ENCODE measurements around the gene DCTN5. TPM values are rescaled to one million over a fixed set of nuclear protein-coding genes. Genes with fewer than 3 reads are reported as not detected.

The DCTN5 gene
- total and polyA plus RNA-seq, 2 of the 13 experiments (the other 11 are each of a cell fraction or from before 2014, with no cell fraction given), result 105 to 207 TPM

DNA sequence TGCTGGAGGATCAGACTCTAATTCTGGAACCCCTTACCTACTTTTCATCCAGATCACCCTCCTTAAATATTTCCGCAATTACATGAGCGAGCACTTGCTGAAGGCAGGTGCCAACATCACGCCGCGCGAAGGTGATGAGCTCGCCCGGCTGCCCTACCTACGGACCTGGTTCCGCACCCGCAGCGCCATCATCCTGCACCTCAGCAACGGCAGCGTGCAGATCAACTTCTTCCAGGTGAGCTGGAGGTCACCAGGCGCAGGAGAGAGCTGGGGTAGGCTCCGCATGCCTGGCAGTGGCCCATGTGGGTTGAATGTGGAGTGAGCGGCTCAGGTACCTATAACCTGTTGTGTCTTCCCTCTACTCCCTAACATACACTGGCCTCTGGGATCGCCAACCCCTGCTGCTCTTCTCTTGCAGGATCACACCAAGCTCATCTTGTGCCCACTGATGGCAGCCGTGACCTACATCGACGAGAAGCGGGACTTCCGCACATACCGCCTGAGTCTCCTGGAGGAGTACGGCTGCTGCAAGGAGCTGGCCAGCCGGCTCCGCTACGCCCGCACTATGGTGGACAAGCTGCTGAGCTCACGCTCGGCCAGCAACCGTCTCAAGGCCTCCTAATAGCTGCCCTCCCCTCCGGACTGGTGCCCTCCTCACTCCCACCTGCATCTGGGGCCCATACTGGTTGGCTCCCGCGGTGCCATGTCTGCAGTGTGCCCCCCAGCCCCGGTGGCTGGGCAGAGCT, 48.3 kb downstream of the DCTN5 start (continued):
- TF ChIP-seq, protein P1, sequence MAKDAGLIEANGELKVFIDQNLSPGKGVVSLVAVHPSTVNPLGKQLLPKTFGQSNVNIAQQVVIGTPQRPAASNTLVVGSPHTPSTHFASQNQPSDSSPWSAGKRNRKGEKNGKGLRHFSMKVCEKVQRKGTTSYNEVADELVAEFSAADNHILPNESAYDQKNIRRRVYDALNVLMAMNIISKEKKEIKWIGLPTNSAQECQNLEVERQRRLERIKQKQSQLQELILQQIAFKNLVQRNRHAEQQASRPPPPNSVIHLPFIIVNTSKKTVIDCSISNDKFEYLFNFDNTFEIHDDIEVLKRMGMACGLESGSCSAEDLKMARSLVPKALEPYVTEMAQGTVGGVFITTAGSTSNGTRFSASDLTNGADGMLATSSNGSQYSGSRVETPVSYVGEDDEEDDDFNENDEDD (CRISPR knock-in tag; IDR thresholded peaks at IDR 0.05; ENCODE audit: borderline replicate concordance), result no peak
- TF ChIP-seq HNRNPLL (IDR thresholded peaks at IDR 0.05; ENCODE audit: low read depth, low read length, poor library complexity, severe bottlenecking) (no peak), RBM39 (IDR thresholded peaks at IDR 0.05; ENCODE audit: low read depth, low read length, poor library complexity, severe bottlenecking) (no peak), ZNF264 (CRISPR knock-in tag; IDR thresholded peaks at IDR 0.05) (no peak), KAT8 (CRISPR knock-in tag; IDR thresholded peaks at IDR 0.05) (no peak), NONO (IDR thresholded peaks at IDR 0.05) (no peak), NONO (CRISPR knock-in tag; conservative IDR thresholded peaks at IDR 0.05) (0 out of 2 replicates have a peak, but pooled peaks have one; percentile 36), HNRNPL (IDR thresholded peaks at IDR 0.05; ENCODE audit: low read depth, low read length) (peak; percentile 42; the same call in 1 of the 2 replicates), NPAS2 (CRISPR knock-in tag; IDR thresholded peaks at IDR 0.05; ENCODE audit: borderline replicate concordance) (no peak), ZNF230 (CRISPR knock-in tag; IDR thresholded peaks at IDR 0.05) (no peak), IRF2 (CRISPR knock-in tag; IDR thresholded peaks at IDR 0.05) (no peak), AGO1 (IDR thresholded peaks at IDR 0.05; ENCODE audit: low read depth, low read length, poor library complexity, severe bottlenecking) (peak; percentile 21)
- TF ChIP-seq, protein P2, sequence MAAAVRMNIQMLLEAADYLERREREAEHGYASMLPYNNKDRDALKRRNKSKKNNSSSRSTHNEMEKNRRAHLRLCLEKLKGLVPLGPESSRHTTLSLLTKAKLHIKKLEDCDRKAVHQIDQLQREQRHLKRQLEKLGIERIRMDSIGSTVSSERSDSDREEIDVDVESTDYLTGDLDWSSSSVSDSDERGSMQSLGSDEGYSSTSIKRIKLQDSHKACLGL (CRISPR knock-in tag; IDR thresholded peaks at IDR 0.05), result no peak
- TF ChIP-seq, protein P3, sequence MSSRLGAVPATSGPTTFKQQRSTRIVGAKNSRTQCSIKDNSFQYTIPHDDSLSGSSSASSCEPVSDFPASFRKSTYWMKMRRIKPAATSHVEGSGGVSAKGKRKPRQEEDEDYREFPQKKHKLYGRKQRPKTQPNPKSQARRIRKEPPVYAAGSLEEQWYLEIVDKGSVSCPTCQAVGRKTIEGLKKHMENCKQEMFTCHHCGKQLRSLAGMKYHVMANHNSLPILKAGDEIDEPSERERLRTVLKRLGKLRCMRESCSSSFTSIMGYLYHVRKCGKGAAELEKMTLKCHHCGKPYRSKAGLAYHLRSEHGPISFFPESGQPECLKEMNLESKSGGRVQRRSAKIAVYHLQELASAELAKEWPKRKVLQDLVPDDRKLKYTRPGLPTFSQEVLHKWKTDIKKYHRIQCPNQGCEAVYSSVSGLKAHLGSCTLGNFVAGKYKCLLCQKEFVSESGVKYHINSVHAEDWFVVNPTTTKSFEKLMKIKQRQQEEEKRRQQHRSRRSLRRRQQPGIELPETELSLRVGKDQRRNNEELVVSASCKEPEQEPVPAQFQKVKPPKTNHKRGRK (CRISPR knock-in tag; IDR thresholded peaks at IDR 0.05), result no peak
- TF ChIP-seq, protein P4, sequence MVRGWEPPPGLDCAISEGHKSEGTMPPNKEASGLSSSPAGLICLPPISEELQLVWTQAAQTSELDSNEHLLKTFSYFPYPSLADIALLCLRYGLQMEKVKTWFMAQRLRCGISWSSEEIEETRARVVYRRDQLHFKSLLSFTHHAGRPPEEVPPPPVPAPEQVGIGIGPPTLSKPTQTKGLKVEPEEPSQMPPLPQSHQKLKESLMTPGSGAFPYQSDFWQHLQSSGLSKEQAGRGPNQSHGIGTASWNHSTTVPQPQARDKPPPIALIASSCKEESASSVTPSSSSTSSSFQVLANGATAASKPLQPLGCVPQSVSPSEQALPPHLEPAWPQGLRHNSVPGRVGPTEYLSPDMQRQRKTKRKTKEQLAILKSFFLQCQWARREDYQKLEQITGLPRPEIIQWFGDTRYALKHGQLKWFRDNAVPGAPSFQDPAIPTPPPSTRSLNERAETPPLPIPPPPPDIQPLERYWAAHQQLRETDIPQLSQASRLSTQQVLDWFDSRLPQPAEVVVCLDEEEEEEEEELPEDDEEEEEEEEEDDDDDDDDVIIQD (CRISPR knock-in tag; IDR thresholded peaks at IDR 0.05; ENCODE audit: low read depth), result no peak
- TF ChIP-seq, protein P5, sequence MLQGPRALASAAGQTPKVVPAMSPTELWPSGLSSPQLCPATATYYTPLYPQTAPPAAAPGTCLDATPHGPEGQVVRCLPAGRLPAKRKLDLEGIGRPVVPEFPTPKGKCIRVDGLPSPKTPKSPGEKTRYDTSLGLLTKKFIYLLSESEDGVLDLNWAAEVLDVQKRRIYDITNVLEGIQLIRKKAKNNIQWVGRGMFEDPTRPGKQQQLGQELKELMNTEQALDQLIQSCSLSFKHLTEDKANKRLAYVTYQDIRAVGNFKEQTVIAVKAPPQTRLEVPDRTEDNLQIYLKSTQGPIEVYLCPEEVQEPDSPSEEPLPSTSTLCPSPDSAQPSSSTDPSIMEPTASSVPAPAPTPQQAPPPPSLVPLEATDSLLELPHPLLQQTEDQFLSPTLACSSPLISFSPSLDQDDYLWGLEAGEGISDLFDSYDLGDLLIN (CRISPR knock-in tag; IDR thresholded peaks at IDR 0.05; ENCODE audit: borderline replicate concordance), result no peak
- TF ChIP-seq, protein P6, sequence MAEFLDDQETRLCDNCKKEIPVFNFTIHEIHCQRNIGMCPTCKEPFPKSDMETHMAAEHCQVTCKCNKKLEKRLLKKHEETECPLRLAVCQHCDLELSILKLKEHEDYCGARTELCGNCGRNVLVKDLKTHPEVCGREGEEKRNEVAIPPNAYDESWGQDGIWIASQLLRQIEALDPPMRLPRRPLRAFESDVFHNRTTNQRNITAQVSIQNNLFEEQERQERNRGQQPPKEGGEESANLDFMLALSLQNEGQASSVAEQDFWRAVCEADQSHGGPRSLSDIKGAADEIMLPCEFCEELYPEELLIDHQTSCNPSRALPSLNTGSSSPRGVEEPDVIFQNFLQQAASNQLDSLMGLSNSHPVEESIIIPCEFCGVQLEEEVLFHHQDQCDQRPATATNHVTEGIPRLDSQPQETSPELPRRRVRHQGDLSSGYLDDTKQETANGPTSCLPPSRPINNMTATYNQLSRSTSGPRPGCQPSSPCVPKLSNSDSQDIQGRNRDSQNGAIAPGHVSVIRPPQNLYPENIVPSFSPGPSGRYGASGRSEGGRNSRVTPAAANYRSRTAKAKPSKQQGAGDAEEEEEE (CRISPR knock-in tag; IDR thresholded peaks at IDR 0.05; ENCODE audit: borderline replicate concordance), result no peak
